GM18858 (cell line): ENCODE measurements around the gene IQSEC1.

ENCODE experiments used
- ATAC-seq: cut with Tn5 transposase; IDR thresholded peaks from one replicate; pipeline ENCODE4 v1.9.1; 2021; ENCODE audit not compliant: unreplicated experiment

IQSEC1 gene

GRCh38 chr3:12852201-12852600 is 221.0 kb downstream of the IQSEC1 start:
- no peak for ATAC-seq
